Stimulated activated naive CD8-positive, alpha-beta T cell treated with anti-CD3 and anti-CD28 coated beads, Interleukin-15, Interleukin-2, amounts not matched to agents 100 ng/mL and 50 ng/mL, for 24 hours (primary cell): ENCODE measurements around the gene DLL3.

Experiments used
- H3K27ac Mint-ChIP-seq: one replicate; pipeline ENCODE4 v1.8.0; 2021; ENCODE audit warnings: mild to moderate bottlenecking, mixed read lengths
- H3K27me3 Mint-ChIP-seq: one replicate; pipeline ENCODE4 v1.8.0; 2021; ENCODE audit warnings: mixed read lengths
- H3K36me3 Mint-ChIP-seq: one replicate; pipeline ENCODE4 v1.8.0; 2021; ENCODE audit warnings: low read depth, mixed read lengths
- H3K4me1 Mint-ChIP-seq: one replicate; pipeline ENCODE4 v1.8.0; 2021; ENCODE audit warnings: low read depth, mixed read lengths
- H3K4me3 Mint-ChIP-seq: one replicate; pipeline ENCODE4 v1.8.0; 2021; ENCODE audit warnings: mild to moderate bottlenecking, mixed read lengths
- H3K9me3 Mint-ChIP-seq: one replicate; pipeline ENCODE4 v1.8.0; 2021; ENCODE audit warnings: mixed read lengths

The DLL3 gene

DNA sequence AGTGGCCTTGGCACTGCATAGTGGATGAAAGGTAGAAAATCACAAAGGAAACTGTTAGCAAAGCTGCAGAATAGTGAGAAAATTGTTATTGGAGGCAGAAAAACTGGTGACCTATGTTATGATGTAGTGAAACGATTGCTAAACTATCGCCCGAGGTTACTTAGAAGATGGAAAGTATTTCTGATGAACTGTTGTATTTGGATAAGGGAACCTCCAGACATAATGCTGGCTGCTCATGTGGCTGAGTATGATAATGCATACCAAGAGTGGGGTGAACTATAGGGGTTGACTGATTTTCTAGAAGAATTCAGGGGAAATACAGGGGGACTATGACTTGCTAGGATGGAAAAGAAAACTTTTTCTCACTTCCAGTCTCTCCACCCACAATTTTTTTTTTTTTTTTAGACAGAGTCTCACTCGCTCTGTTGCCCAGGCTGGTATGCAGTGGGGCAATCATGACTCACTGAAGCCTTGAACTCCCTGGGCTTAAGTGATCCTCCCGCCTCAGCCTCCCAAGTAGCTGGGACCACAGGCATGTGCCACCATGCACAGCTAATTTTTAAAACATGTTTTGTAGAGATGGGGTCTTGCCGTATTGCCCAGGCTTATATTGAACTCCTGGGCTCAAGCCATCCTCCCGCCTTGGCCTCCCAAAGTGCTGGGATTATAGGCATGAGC, 45.6 kb downstream of the DLL3 start:
- Mint-ChIP-seq H3K27me3 (no peaks in the 10 kb centered on the region), H3K4me1 (peaks cover 46% of the 10 kb centered on the region), H3K27ac (peak overlapping the region; percentile 67), H3K9me3 (no peaks in the 10 kb centered on the region), H3K36me3 (no peaks in the 10 kb centered on the region), H3K4me3 (no peak overlapping the region)

DNA sequence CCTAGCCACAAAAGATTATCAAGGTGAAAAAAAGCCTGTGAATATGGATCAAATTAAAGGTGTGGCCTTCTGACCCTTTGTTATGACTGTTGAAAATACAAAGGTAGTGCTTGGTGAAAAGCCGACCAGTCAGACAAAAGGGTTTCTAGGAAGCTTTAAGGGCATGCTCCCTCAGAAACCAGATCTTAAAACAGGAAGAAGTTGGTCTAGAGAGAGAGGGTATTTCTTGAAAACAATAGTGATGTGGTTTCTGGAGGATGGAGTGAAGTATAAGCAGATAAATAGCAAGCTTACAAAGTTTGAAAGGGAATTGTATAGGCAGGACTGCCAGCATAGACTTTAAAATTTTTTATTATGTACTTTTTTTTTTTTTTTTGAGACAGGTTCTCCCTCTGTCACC, 46.2 kb downstream of the DLL3 start:
- no peak overlapping the region for H3K4me3 Mint-ChIP-seq
- peaks cover 45% of the 10 kb centered on the region for H3K4me1 Mint-ChIP-seq
- no peaks in the 10 kb centered on the region for H3K36me3 Mint-ChIP-seq
- H3K27me3 Mint-ChIP-seq: no peaks in the 10 kb centered on the region
- H3K9me3 Mint-ChIP-seq: no peaks in the 10 kb centered on the region
- H3K27ac Mint-ChIP-seq: peak overlapping the region; percentile 22

DNA sequence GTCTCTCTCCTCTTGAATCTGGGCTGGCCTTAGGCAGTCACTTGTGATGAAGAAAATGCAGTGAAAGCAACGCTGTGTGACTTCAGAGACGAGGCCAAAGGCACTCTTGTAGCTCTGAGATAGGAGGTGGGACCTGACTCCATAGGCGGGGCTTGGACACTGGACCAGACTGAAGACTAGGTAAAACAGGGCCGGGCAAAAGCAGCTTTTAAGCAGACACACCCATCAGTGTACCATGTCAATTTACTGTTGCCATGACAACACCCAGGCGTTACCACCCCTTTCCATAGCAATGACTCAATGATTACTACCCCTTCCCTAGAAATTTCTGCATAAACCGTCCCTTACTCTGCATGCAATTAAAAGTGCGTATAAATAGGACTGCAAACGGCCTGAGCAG, 47.9 kb downstream of the DLL3 start:
- Mint-ChIP-seq H3K27ac (no peak overlapping the region), H3K4me3 (no peak overlapping the region), H3K36me3 (no peaks in the 10 kb centered on the region), H3K4me1 (peaks cover 35% of the 10 kb centered on the region), H3K9me3 (no peaks in the 10 kb centered on the region), H3K27me3 (no peaks in the 10 kb centered on the region)

DNA sequence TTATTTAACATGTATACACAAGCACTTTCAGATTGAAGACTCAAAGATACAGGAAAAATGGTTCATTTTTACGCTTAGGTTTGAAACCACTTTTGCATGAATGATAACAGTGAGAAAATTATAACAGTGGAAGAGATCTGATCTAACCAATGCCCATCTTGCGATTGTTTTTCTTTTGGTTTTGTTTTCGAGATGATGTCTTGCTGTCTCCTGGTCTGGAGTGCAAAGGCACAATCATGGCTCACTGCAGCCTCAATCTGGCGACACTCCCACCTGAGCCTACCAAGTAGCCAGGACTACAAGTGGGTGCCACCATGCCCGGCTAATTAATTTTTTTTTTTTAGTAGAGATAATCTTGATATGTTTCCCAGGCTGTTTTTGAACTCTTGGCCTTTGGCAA, 51.5 kb downstream of the DLL3 start:
- Mint-ChIP-seq H3K36me3 (no peaks in the 10 kb centered on the region), H3K27ac (no peak overlapping the region), H3K4me3 (no peak overlapping the region), H3K27me3 (no peaks in the 10 kb centered on the region), H3K4me1 (peaks cover 15% of the 10 kb centered on the region), H3K9me3 (no peaks in the 10 kb centered on the region)

DNA sequence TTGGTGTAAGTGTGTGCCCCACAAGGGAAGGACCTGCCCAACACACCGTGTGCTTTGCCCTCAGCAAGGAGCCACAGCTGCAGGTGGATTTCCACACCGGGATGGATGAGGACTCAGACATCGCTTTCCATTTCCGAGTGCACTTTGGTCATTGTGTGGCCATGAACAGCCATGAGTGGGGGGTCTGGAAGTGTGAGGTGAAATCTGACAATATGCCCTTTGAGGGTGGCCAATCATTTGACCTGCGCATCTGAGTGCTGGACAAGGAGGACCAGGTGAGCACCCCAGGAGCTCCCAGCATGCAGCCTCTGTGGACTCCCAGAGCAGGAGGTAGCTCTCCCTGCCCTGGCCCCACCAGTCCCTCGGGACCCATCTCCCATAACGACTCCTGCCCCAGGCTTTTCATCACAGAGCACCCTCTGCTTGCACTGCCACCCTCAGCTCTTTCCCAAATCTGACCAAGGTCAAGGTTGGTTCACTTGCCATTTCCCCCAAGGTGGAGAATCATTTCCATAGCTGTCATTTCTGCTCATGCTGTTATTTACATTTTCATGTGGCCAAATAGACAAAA, 54.4 kb downstream of the DLL3 start:
- H3K4me1 Mint-ChIP-seq: peaks cover 16% of the 10 kb centered on the region
- no peak overlapping the region for H3K4me3 Mint-ChIP-seq
- H3K27me3 Mint-ChIP-seq: no peaks in the 10 kb centered on the region
- no peaks in the 10 kb centered on the region for H3K36me3 Mint-ChIP-seq
- no peak overlapping the region for H3K27ac Mint-ChIP-seq
- no peaks in the 10 kb centered on the region for H3K9me3 Mint-ChIP-seq

DNA sequence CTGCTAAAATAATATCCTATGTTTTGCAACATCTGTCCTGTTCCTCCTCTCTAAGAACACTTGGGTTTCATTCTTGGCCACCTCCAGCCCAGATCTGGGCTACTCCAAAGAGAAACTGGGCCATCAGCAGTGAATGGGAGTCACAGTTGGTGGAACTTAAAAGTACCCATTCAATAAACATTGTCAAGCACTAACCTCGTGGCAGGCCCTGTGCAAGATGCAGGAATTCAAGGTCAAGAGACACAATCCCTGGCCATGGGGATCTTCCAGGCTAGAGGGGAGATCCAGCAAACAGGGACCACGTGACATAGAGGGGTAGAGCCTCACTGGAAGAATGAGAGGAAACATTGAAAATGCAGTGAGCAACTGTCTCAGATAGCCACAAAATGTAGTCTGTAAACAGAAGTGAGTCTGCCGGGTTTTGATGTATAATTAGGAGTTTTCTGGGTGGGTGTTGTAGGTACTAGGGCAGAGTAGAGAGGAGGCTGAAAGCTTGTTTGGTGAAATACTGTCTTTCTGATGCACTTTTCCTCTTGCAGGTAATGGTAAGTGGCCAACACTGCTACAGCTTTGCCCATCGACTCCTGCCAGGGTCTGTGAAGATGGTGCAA, 56.1 kb downstream of the DLL3 start:
- no peak overlapping the region for H3K27ac Mint-ChIP-seq
- no peaks in the 10 kb centered on the region for H3K36me3 Mint-ChIP-seq
- H3K9me3 Mint-ChIP-seq: no peaks in the 10 kb centered on the region
- no peaks in the 10 kb centered on the region for H3K27me3 Mint-ChIP-seq
- no peak overlapping the region for H3K4me3 Mint-ChIP-seq
- peaks cover 27% of the 10 kb centered on the region for H3K4me1 Mint-ChIP-seq

DNA sequence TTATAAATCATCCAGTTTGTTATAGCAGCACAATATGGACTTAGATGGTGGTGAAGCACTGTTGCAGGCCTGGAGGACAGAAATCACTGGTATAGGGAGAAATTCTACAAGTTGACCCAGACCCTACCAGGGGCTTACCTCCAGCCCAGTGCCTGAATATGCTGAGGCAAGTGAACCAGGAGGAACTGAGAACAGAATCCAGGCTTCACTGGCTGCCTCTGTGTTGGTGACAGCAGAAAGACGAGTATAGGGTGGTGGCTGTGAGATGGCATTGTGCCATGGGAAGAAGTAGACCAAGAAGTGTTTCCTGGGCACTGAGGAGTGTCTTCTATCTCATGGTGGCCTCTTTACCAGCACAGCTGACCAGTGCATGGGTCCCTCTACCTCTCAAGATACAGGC, 57.1 kb downstream of the DLL3 start:
- Mint-ChIP-seq H3K27me3 (no peaks in the 10 kb centered on the region), H3K4me3 (no peak overlapping the region), H3K27ac (no peak overlapping the region), H3K9me3 (no peaks in the 10 kb centered on the region), H3K36me3 (no peaks in the 10 kb centered on the region), H3K4me1 (peaks cover 27% of the 10 kb centered on the region)
